H1 (cell line): Measurements from ENCODE around the gene CACNA1C. TPM values are rescaled to one million over a fixed set of nuclear protein-coding genes. Genes with fewer than 3 reads are reported as not detected.

ENCODE experiments used
- CTCF ChIA-PET: fragments of 300-600 bp; sonication (Branson Sonifier 250); formaldehyde crosslinking; loops from one replicate; lab custom pipeline; 2021; ENCODE audit not compliant: partially characterized antibody; lab: Charles Lee
- POLR2A ChIA-PET: fragments of 300-600 bp; sonication (Branson Sonifier 250); formaldehyde crosslinking; loops from one replicate; lab custom pipeline; 2021; ENCODE audit warnings: inconsistent platforms; ENCODE audit not compliant: partially characterized antibody; lab: Charles Lee
- DNase-seq, 2 experiments: peaks; one replicate each; pipeline versions ENCODE4 v3.0.0 to v3.0.0-alpha.2; 2010 to 2022; ENCODE audit warnings: low spot score in 2 of 2, low read depth in 1 of 2, mixed read lengths in 1 of 2
- FAIRE-seq: peaks from 2 replicates; lab custom pipeline; 2011; peaks lifted over from hg19 to GRCh38; lab: Jason Lieb, UNC
- H2AFZ ChIP-seq: 2 replicates; pipeline ENCODE4 v1.8.1; 2012; ENCODE audit warnings: low read length, inconsistent platforms
- H2AK5ac ChIP-seq: 2 replicates; pipeline ENCODE4 v1.6.1; 2013; ENCODE audit warnings: low read depth, low read length
- H2BK120ac ChIP-seq: replicated peaks from 2 replicates; pipeline ENCODE3; 2013; ENCODE audit warnings: low read depth, low read length, inconsistent platforms
- H2BK12ac ChIP-seq: 2 replicates; pipeline ENCODE4 v1.6.1; 2013; ENCODE audit warnings: low read depth, low read length
- H2BK15ac ChIP-seq: 2 replicates; pipeline ENCODE4 v1.6.1; 2013; ENCODE audit warnings: low read length
- H2BK20ac ChIP-seq: 2 replicates; pipeline ENCODE4 v1.6.1; 2013; ENCODE audit warnings: low read length
- H2BK5ac ChIP-seq: 2 replicates; pipeline ENCODE4 v1.6.1; 2013; ENCODE audit warnings: low read depth, low read length
- H3K14ac ChIP-seq: 2 replicates; pipeline ENCODE4 v1.6.1; 2013; ENCODE audit warnings: inconsistent platforms; ENCODE audit not compliant: insufficient read length
- H3K18ac ChIP-seq: 2 replicates; pipeline ENCODE4 v1.6.1; 2013; ENCODE audit warnings: low read length; ENCODE audit errors: extremely low read depth
- H3K23ac ChIP-seq: 2 replicates; pipeline ENCODE4 v1.6.1; 2013; ENCODE audit warnings: inconsistent platforms; ENCODE audit not compliant: insufficient read length
- H3K23me2 ChIP-seq: 2 replicates; pipeline ENCODE4 v1.6.1; 2013; ENCODE audit warnings: low read depth, low read length
- H3K27ac ChIP-seq: 2 replicates; pipeline ENCODE4 v1.6.1; 2011; ENCODE audit warnings: low read depth, low read length, inconsistent platforms
- H3K27me3 ChIP-seq, 4 experiments: replicated peaks in 1 of 4; 1 replicate in 1 of 4; 2 replicates in 3 of 4; pipeline versions ENCODE4 v1.6.1 to v1.8.1; 2011 to 2013; ENCODE audit warnings: low read length in 3 of 4, mild to moderate bottlenecking in 3 of 4, inconsistent platforms in 2 of 4, mixed read lengths in 2 of 4, moderate library complexity in 1 of 4; ENCODE audit not compliant: control insufficient read depth in 3 of 4, insufficient read depth in 3 of 4; ENCODE audit errors: extremely low read depth in 1 of 4
- H3K36me3 ChIP-seq, 4 experiments: 2 replicates each; pipeline versions ENCODE4 v1.6.1 to v1.8.1; 2011 to 2013; ENCODE audit warnings: mild to moderate bottlenecking in 4 of 4, low read length in 3 of 4, moderate library complexity in 2 of 4, control low read depth in 1 of 4, inconsistent platforms in 1 of 4; ENCODE audit not compliant: insufficient read depth in 4 of 4, control insufficient read depth in 2 of 4
- H3K4ac ChIP-seq: replicated peaks from 2 replicates; pipeline ENCODE3; 2013; ENCODE audit warnings: low read length, low read depth, mixed read lengths, inconsistent platforms; ENCODE audit not compliant: insufficient read length
- H3K4me1 ChIP-seq, 4 experiments: replicated peaks in 1 of 4; 1 replicate in 1 of 4; 2 replicates in 3 of 4; pipeline versions ENCODE4 v1.6.1 to v1.8.1; 2011 to 2013; ENCODE audit warnings: low read length in 3 of 4, inconsistent platforms in 2 of 4, mixed read lengths in 1 of 4; ENCODE audit not compliant: insufficient read depth in 4 of 4, control insufficient read depth in 3 of 4
- H3K4me2 ChIP-seq, 2 experiments: 2 replicates each; pipeline versions ENCODE4 v1.6.1 to v1.8.1; 2011 to 2013; ENCODE audit warnings: low read depth in 2 of 2, low read length in 2 of 2, control low read depth in 1 of 2, inconsistent platforms in 1 of 2, mild to moderate bottlenecking in 1 of 2; ENCODE audit not compliant: insufficient read depth in 1 of 2
- H3K4me3 ChIP-seq, 4 experiments: fragments of 200-600, 300-600 bp in 1 of 4; sonication (generic), shearing (Covaris generic), sonication (Bioruptor Twin) in 1 of 4; 2 replicates each; pipeline versions ENCODE4 v1.5.1 to v1.8.1; 2011 to 2016; ENCODE audit warnings: low read length in 4 of 4, low read depth in 3 of 4, control low read depth in 2 of 4, inconsistent platforms in 2 of 4, mild to moderate bottlenecking in 2 of 4, mixed read lengths in 1 of 4, moderate library complexity in 1 of 4; ENCODE audit not compliant: insufficient read depth in 2 of 4; ENCODE audit errors: extremely low read depth in 1 of 4
- H3K56ac ChIP-seq: replicated peaks from 2 replicates; pipeline ENCODE3; 2013; ENCODE audit warnings: low read depth, mild to moderate bottlenecking, mixed read lengths, low read length, inconsistent platforms; ENCODE audit not compliant: insufficient read length
- H3K79me1 ChIP-seq: 2 replicates; pipeline ENCODE4 v1.6.1; 2013; ENCODE audit warnings: low read depth, low read length, control low read depth
- H3K79me2 ChIP-seq, 2 experiments: 2 replicates each; pipeline versions ENCODE4 v1.6.1 to v1.8.1; 2012 to 2013; ENCODE audit warnings: low read length in 2 of 2, mild to moderate bottlenecking in 2 of 2, inconsistent platforms in 1 of 2; ENCODE audit not compliant: insufficient read depth in 2 of 2, control insufficient read depth in 1 of 2
- H3K9ac ChIP-seq, 4 experiments: replicated peaks in 1 of 4; 1 replicate in 1 of 4; 2 replicates in 3 of 4; pipeline versions ENCODE4 v1.6.1 to v1.8.1; 2011 to 2013; ENCODE audit warnings: low read depth in 3 of 4, low read length in 3 of 4, control low read depth in 2 of 4, mild to moderate bottlenecking in 2 of 4, moderate library complexity in 2 of 4, inconsistent platforms in 1 of 4; ENCODE audit errors: extremely low read depth in 1 of 4
- H3K9me3 ChIP-seq, 2 experiments: 2 replicates each; pipeline versions ENCODE4 v1.6.1 to v1.8.1; 2012 to 2013; ENCODE audit warnings: mild to moderate bottlenecking in 2 of 2, moderate library complexity in 2 of 2, control low read depth in 1 of 2, inconsistent platforms in 1 of 2, low read depth in 1 of 2, low read length in 1 of 2, mixed read lengths in 1 of 2; ENCODE audit not compliant: insufficient read depth in 2 of 2
- H4K20me1 ChIP-seq, 2 experiments: replicated peaks in 1 of 2; 2 replicates each; pipeline versions ENCODE3 to v1.8.1; 2011 to 2013; ENCODE audit warnings: inconsistent platforms in 2 of 2, low read length in 2 of 2, mild to moderate bottlenecking in 1 of 2; ENCODE audit not compliant: insufficient read depth in 2 of 2, control insufficient read depth in 1 of 2
- H4K5ac ChIP-seq: 2 replicates; pipeline ENCODE4 v1.6.1; 2013; ENCODE audit warnings: low read length, low read depth, mixed read lengths, inconsistent platforms; ENCODE audit not compliant: insufficient read length
- H4K8ac ChIP-seq: 2 replicates; pipeline ENCODE4 v1.8.0; 2013; ENCODE audit warnings: mild to moderate bottlenecking, moderate library complexity, low read length, inconsistent platforms; ENCODE audit not compliant: insufficient read depth; ENCODE audit errors: extremely low read depth
- H4K91ac ChIP-seq: replicated peaks from 2 replicates; pipeline ENCODE3; 2013; ENCODE audit warnings: low read length, mixed read lengths, inconsistent platforms; ENCODE audit not compliant: insufficient read length
- BACH1 ChIP-seq: IDR thresholded peaks from 2 replicates; pipeline ENCODE4 v1.6.1; 2012; ENCODE audit warnings: low read length, improper control_type of control experiment
- CBX5 ChIP-seq: fragments of 300-800, 300-1000 bp; sonication (generic); IDR thresholded peaks from 2 replicates; pipeline ENCODE4 v1.7.1; 2016; ENCODE audit warnings: antibody characterized with exemption, low read length, low read depth
- CBX8 ChIP-seq: fragments of 300-800, 300-1000 bp; sonication (generic); IDR thresholded peaks from 2 replicates; pipeline ENCODE4 v1.7.1; 2016; ENCODE audit warnings: low read depth, low read length, borderline replicate concordance
- CEBPB ChIP-seq: IDR thresholded peaks from 2 replicates; pipeline ENCODE4 v1.6.1; 2012; ENCODE audit warnings: low read depth, low read length
- CHD1 ChIP-seq: IDR thresholded peaks from 2 replicates; pipeline ENCODE4 v1.6.1; 2012; ENCODE audit warnings: low read depth, low read length, improper control_type of control experiment
- NRF1 ChIP-seq: IDR thresholded peaks from 2 replicates; pipeline ENCODE4 v1.6.1; 2011; ENCODE audit warnings: mild to moderate bottlenecking, low read depth, low read length, improper control_type of control experiment
- PHF8 ChIP-seq: fragments of 200-600 bp; sonication (generic); conservative IDR thresholded peaks from 2 replicates; pipeline ENCODE4 v1.7.1; 2012; ENCODE audit warnings: low read depth, mild to moderate bottlenecking, inconsistent platforms, low read length, moderate library complexity
- POLR2A ChIP-seq, 2 experiments: IDR thresholded peaks; 1 replicate in 1 of 2; 2 replicates in 1 of 2; pipeline ENCODE4 v1.6.1; 2011; ENCODE audit warnings: low read depth in 2 of 2, low read length in 2 of 2, mild to moderate bottlenecking in 2 of 2; ENCODE audit errors: control extremely low read depth in 1 of 2
- RFX5 ChIP-seq: IDR thresholded peaks from 2 replicates; pipeline ENCODE4 v1.6.1; 2011; ENCODE audit warnings: low read depth, low read length, improper control_type of control experiment, borderline replicate concordance
- RNF2 ChIP-seq: fragments of 200-900, 300-1000 bp; sonication (generic); IDR thresholded peaks from 2 replicates; pipeline ENCODE4 v1.7.1; 2016; ENCODE audit warnings: borderline replicate concordance, low read depth, mild to moderate bottlenecking, antibody characterized with exemption, low read length; ENCODE audit not compliant: poor library complexity, severe bottlenecking; ENCODE audit errors: missing control alignments
- SP2 ChIP-seq: IDR thresholded peaks from 2 replicates; pipeline ENCODE4 v1.6.1; 2012; ENCODE audit warnings: mild to moderate bottlenecking, low read length, inconsistent platforms
- SUZ12 ChIP-seq: fragments of 200-600 bp; sonication (generic); IDR thresholded peaks from 2 replicates; pipeline ENCODE4 v1.6.1; 2012; ENCODE audit warnings: mild to moderate bottlenecking, inconsistent platforms, low read length, moderate library complexity, mixed read lengths
- TAF1 ChIP-seq: IDR thresholded peaks from 2 replicates; pipeline ENCODE4 v1.6.1; 2011; ENCODE audit warnings: mild to moderate bottlenecking, low read depth, low read length
- TAF7 ChIP-seq: optimal IDR thresholded peaks from 2 replicates; pipeline ENCODE3; 2011; ENCODE audit warnings: low read depth, mild to moderate bottlenecking, inconsistent platforms, low read length, moderate library complexity, borderline replicate concordance
- WGBS, 2 experiments: shearing (Covaris generic) in 1 of 2; methylation state at CpG; one replicate each; pipeline versions ENCODE4 v1.1.6 to v1.1.7; 2013 to 2015; ENCODE audit warnings: low lambda C conversion rate in 2 of 2, mixed read lengths in 2 of 2, inconsistent platforms in 1 of 2, low coverage in 1 of 2, missing lambda C conversion rate in 1 of 2; ENCODE audit not compliant: insufficient replicate concordance in 2 of 2, insufficient coverage in 1 of 2, insufficient read length in 1 of 2; ENCODE audit errors: extremely low coverage in 1 of 2, missing lambda C conversion rate in 1 of 2; 5-methylcytosine and 5-hydroxymethylcytosine counted together
- polyA plus RNA-seq, 7 experiments: library from polyadenylated mRNA; depleted of rRNA in 3 of 7; stranded (reverse) in 5 of 7; unstranded in 2 of 7; fragments of >200 nt in 5 of 7; fragments of 200-250 nt in 2 of 7; gene quantifications; 1 replicate in 5 of 7; 2 replicates in 1 of 7; 4 replicates in 1 of 7; pipeline versions ENCODE4 v1.2.1 to v1.2.3, GENCODE V29; 2011 to 2013; ENCODE audit warnings: missing spikeins in 2 of 7, mixed read lengths in 2 of 7
- total RNA-seq: library from RNA; stranded (reverse); fragmentation: NEBNext Ultra II Directional; extraction: Animal tissue kit (Norgen Biotek cat#: 25700); gene quantifications from 2 replicates; pipeline ENCODE4 v1.2.1, GENCODE V29; 2021

Gene CACNA1C
- total and polyA plus RNA-seq, 2 of the 8 experiments (the other 6 are each of a cell fraction or from before 2014, with no cell fraction given): 1.3 TPM

DNA sequence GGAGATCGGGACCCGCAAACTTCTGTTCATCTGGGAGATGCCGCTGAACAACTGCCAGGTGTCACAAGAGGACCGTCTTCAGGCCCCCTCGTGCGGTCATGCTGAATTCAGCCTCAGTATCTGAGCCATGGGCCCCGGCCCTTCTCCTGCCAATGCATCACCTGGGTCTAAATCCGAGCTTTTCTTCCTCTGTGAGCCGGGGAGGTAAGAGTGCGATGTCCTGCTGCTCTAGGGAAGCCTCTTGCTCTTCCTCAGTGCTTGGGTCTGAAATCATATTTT lies 586.2 kb downstream of the CACNA1C start:
- Histone ChIP-seq H2AFZ (no peak overlapping the region), H3K27ac (no peak overlapping the region), H3K9ac (no peak overlapping the region), H3K27me3 (no peaks in the 10 kb centered on the region), H2BK15ac (no peak overlapping the region), H4K8ac (no peak overlapping the region), H3K4me3 (no peak overlapping the region), H3K9me3 (no peaks in the 10 kb centered on the region), H4K20me1 (no peaks in the 10 kb centered on the region), H2BK12ac (no peak overlapping the region), H2AK5ac (no peak overlapping the region), H3K18ac (no peak overlapping the region), H4K5ac (no peak overlapping the region), H3K14ac (no peak overlapping the region), H3K79me1 (no peaks in the 10 kb centered on the region), H3K4ac (no peak overlapping the region), H2BK120ac (no peak overlapping the region), H3K23ac (no peak overlapping the region), H4K91ac (no peak overlapping the region), H3K4me1 (peaks cover 5 to 10% (median 7%) of the 10 kb centered on the region in 4 experiments), H2BK20ac (no peak overlapping the region), H3K79me2 (no peaks in the 10 kb centered on the region), H2BK5ac (no peak overlapping the region), H3K4me2 (no peak overlapping the region), H3K56ac (no peak overlapping the region), H3K36me3 (no peaks in the 10 kb centered on the region), H3K23me2 (no peaks in the 10 kb centered on the region)
- no peak for DNase-seq
- POLR2A ChIA-PET: no interaction called here
- CTCF ChIA-PET: interaction anchor here (1.1 to 3.1 kb wide), 4 partner anchors 11 to 42 kb away, joined by 3 to 9 read pairs (median 6); no protein-coding TSS in a partner anchor
- WGBS, 2 experiments: 93% methylated on average over 10 of the region's 10 CpGs; no CpG with 5 or more reads in 1 of the 2 experiments
- FAIRE-seq: no peak
- TF ChIP-seq CBX8: no peak
- TF ChIP-seq BACH1: no peak
- no peak for TF ChIP-seq CHD1
- TF ChIP-seq POLR2A (IDR thresholded peaks at IDR 0.05; ENCODE audit: control extremely low read depth in 1 of 2, low read depth in 2 of 2, low read length in 2 of 2): no peak
- TF ChIP-seq CBX5: no peak
- no peak for TF ChIP-seq RFX5
- no peak for TF ChIP-seq NRF1
- no peak for TF ChIP-seq TAF1
- no peak for TF ChIP-seq SP2
- no peak for TF ChIP-seq SUZ12
- TF ChIP-seq RNF2: no peak
- no peak for TF ChIP-seq TAF7
- TF ChIP-seq CEBPB: no peak
- TF ChIP-seq PHF8: no peak
